Endodermal cell (in vitro differentiated cells): ENCODE measurements around the gene SLC24A3. TPM values are rescaled to one million over a fixed set of nuclear protein-coding genes. Genes with fewer than 3 reads are reported as not detected.
A peak's percentile ranks its signal among the peaks of the same experiment; 100 is the strongest.

Source experiments
- DNase-seq: peaks from one replicate; pipeline ENCODE4 v3.0.0-alpha.2; 2017
- H3K27ac ChIP-seq: 2 replicates; pipeline ENCODE4 v1.5.1; 2013; ENCODE audit warnings: mild to moderate bottlenecking, low read depth, low read length, moderate library complexity
- H3K27me3 ChIP-seq: 2 replicates; pipeline ENCODE4 v1.6.1; 2013; ENCODE audit warnings: mild to moderate bottlenecking, low read length, moderate library complexity; ENCODE audit not compliant: insufficient read depth, control insufficient read depth, poor library complexity, severe bottlenecking
- H3K36me3 ChIP-seq: 2 replicates; pipeline ENCODE4 v1.7.0; 2013; ENCODE audit warnings: mild to moderate bottlenecking, low read length, moderate library complexity; ENCODE audit not compliant: control insufficient read depth, insufficient read depth
- H3K4me1 ChIP-seq: one replicate; pipeline ENCODE4 v1.7.0; 2013; ENCODE audit warnings: low read length; ENCODE audit not compliant: control insufficient read depth, insufficient read depth
- H3K4me3 ChIP-seq: 2 replicates; pipeline ENCODE4 v1.5.1; 2013; ENCODE audit warnings: mild to moderate bottlenecking, low read length, moderate library complexity
- H3K9ac ChIP-seq: 2 replicates; pipeline ENCODE4 v1.6.1; 2013; ENCODE audit warnings: mild to moderate bottlenecking, low read length, moderate library complexity; ENCODE audit not compliant: poor library complexity, severe bottlenecking; ENCODE audit errors: extremely low read depth
- H3K9me3 ChIP-seq: 2 replicates; pipeline ENCODE4 v1.6.1; 2013; ENCODE audit warnings: mild to moderate bottlenecking, low read length, moderate library complexity; ENCODE audit not compliant: control insufficient read depth
- H3K27ac Mint-ChIP-seq: 2 replicates; pipeline ENCODE4 v1.8.0; 2020; ENCODE audit warnings: mixed read lengths
- H3K27me3 Mint-ChIP-seq: 2 replicates; pipeline ENCODE4 v1.8.0; 2021; ENCODE audit warnings: mild to moderate bottlenecking, mixed read lengths; ENCODE audit not compliant: insufficient read depth
- H3K36me3 Mint-ChIP-seq: 2 replicates; pipeline ENCODE4 v1.8.0; 2020; ENCODE audit warnings: low read depth, mixed read lengths
- H3K4me1 Mint-ChIP-seq: 2 replicates; pipeline ENCODE4 v1.8.0; 2020; ENCODE audit warnings: mixed read lengths
- H3K4me3 Mint-ChIP-seq: 2 replicates; pipeline ENCODE4 v1.8.0; 2020; ENCODE audit warnings: mild to moderate bottlenecking, moderate library complexity, mixed read lengths
- H3K9me3 Mint-ChIP-seq: 2 replicates; pipeline ENCODE4 v1.8.0; 2020; ENCODE audit warnings: mild to moderate bottlenecking, mixed read lengths
- CTCF ChIP-seq: fragments of 200-600 bp; sonication (generic); conservative IDR thresholded peaks from 2 replicates; pipeline ENCODE4 v1.5.0; 2021; ENCODE audit warnings: antibody characterized with exemption, mild to moderate bottlenecking
- WGBS, 2 experiments: methylation state at CpG; one replicate each; pipeline versions ENCODE4 v1.1.5 to v1.1.7; 2013; ENCODE audit warnings: missing lambda C conversion rate in 2 of 2, mixed read lengths in 1 of 2; ENCODE audit not compliant: insufficient coverage in 1 of 2, insufficient read length in 1 of 2; 5-methylcytosine and 5-hydroxymethylcytosine counted together
- total RNA-seq, 2 donors: library from RNA; stranded (reverse); fragmentation: NEBNext Ultra II Directional in 1 of 2; extraction: Animal tissue kit (Norgen Biotek cat#: 25700) in 1 of 2; gene quantifications; 2 replicates in 1 of 2; 3 replicates in 1 of 2; pipeline ENCODE4 v1.2.1, GENCODE V29; 2021

SLC24A3 gene
- total RNA-seq, 2 donors from 2014 or later = 1.5 to 1.8 TPM

GRCh38 chr20:19451231-19451922, 238.9 kb downstream of the SLC24A3 start:
- WGBS, 2 experiments = 79 to 83% methylated on average over 6 to 8 of the region's 8 CpGs
- peaks cover 4% of the 10 kb centered on the region for H3K4me1 Mint-ChIP-seq
- Histone ChIP-seq H3K36me3 (no peaks in the 10 kb centered on the region), H3K27me3 (no peaks in the 10 kb centered on the region), H3K27ac (no peak overlapping the region), H3K4me1 (no peaks in the 10 kb centered on the region), H3K9me3 (no peaks in the 10 kb centered on the region), H3K9ac (no peak overlapping the region), H3K4me3 (no peak overlapping the region)
- H3K27ac Mint-ChIP-seq = no peak overlapping the region
- no peak for TF ChIP-seq CTCF
- no peaks in the 10 kb centered on the region for H3K36me3 Mint-ChIP-seq
- no peak overlapping the region for H3K4me3 Mint-ChIP-seq
- DNase-seq = peak; percentile 5
- no peaks in the 10 kb centered on the region for H3K9me3 Mint-ChIP-seq
- H3K27me3 Mint-ChIP-seq = peaks cover 2% of the 10 kb centered on the region

- no peaks in the 10 kb centered on the region for H3K36me3 ChIP-seq
- Mint-ChIP-seq H3K27ac (no peak overlapping the region), H3K4me3 (no peak overlapping the region), H3K36me3 (no peaks in the 10 kb centered on the region), H3K27me3 (peaks cover 2% of the 10 kb centered on the region), H3K9me3 (no peaks in the 10 kb centered on the region), H3K4me1 (peaks cover 4% of the 10 kb centered on the region)
- no peak overlapping the region for H3K4me3 ChIP-seq
- peak; percentile 13 for DNase-seq
- 95 to 97% methylated on average over 7 to 9 of the region's 9 CpGs for WGBS, 2 experiments
- no peak for TF ChIP-seq CTCF
- no peak overlapping the region for H3K27ac ChIP-seq
- no peak overlapping the region for H3K9ac ChIP-seq
- no peaks in the 10 kb centered on the region for H3K9me3 ChIP-seq
- no peaks in the 10 kb centered on the region for H3K27me3 ChIP-seq
- H3K4me1 ChIP-seq = no peaks in the 10 kb centered on the region
Observed at GRCh38 chr20:19451923-19452295, 239.5 kb downstream of the SLC24A3 start.

GRCh38 chr20:19453410-19453809, 241.0 kb downstream of the SLC24A3 start:
- Mint-ChIP-seq H3K27me3 (peaks cover 2% of the 10 kb centered on the region), H3K4me3 (no peak overlapping the region), H3K27ac (no peak overlapping the region), H3K4me1 (peaks cover 4% of the 10 kb centered on the region), H3K9me3 (no peaks in the 10 kb centered on the region), H3K36me3 (no peaks in the 10 kb centered on the region)
- H3K9ac ChIP-seq = no peak overlapping the region
- H3K27me3 ChIP-seq = no peaks in the 10 kb centered on the region
- no peak overlapping the region for H3K27ac ChIP-seq
- H3K9me3 ChIP-seq = no peaks in the 10 kb centered on the region
- 96 to 100% methylated on average over 3 of the region's 3 CpGs for WGBS, 2 experiments
- no peak overlapping the region for H3K4me3 ChIP-seq
- DNase-seq = no peak
- no peak for TF ChIP-seq CTCF
- H3K4me1 ChIP-seq = no peaks in the 10 kb centered on the region
- H3K36me3 ChIP-seq = no peaks in the 10 kb centered on the region
